Measurements from ENCODE around the gene RHOT2. TPM values are rescaled to one million over a fixed set of nuclear protein-coding genes. Genes with fewer than 3 reads are reported as not detected.

The RHOT2 gene
- total and polyA plus RNA-seq, 2 donors (not counting 3 experiments of a cell fraction or from before 2014, with no cell fraction given): 106 to 139 TPM

DNA sequence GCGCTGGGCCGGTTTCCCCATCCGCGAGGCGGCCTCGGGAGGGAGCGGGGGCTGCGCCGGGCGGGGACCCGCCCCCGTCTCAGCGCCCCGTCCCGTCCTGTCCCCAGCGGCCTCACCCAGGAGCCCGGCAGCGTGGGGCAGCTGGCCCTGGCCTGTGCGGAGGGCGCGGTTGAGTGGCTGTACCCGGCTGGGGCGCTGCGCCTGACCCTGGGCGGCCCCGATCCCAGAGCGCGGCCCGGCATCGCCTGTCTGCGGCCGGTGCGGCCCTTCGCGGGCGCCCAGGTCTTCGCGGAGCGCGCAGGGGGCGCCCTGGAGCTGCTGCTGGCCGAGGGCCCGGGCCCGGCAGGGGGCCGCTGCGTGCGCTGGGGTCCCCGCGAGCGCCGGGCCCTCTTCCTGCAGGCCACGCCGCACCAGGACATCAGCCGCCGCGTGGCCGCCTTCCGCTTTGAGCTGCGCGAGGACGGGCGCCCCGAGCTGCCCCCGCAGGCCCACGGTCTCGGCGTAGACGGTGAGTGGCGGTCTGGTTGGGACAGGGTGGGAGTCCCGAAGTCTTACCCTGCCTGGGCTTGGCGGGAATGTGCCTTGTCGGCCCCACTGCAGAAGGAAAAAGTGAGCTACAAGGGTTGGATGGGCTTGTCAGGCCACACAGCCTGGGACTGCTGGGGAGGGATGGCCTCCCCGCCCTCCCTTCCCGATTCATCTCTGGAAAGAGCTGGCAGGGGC, 47.7 kb downstream of the RHOT2 start:
- Histone ChIP-seq H3K36me3 (ENCODE audit: control insufficient read depth in 2 of 2, extremely low read depth in 1 of 2, insufficient read depth in 2 of 2, low read length in 2 of 2) (no peaks in the 10 kb centered on the region), H3K79me2 (ENCODE audit: control insufficient read depth, insufficient read depth, low read length) (no peaks in the 10 kb centered on the region), H3K9me1 (replicated peaks; ENCODE audit: control insufficient read depth, extremely low read depth, insufficient read depth, low read length) (no peaks in the 10 kb centered on the region), H3K27ac (ENCODE audit: insufficient read depth, low read depth, low read length) (no peak overlapping the region), H2AFZ (ENCODE audit: low read depth, low read length) (peak overlapping the region; percentile 60), H3K9ac (replicated peaks; ENCODE audit: extremely low read depth, insufficient read depth, low read length) (no peak overlapping the region), H3K4me1 (ENCODE audit: control insufficient read depth, extremely low read depth, insufficient read depth, low read length) (peaks cover 18% of the 10 kb centered on the region), H3K4me3 (replicated peaks in 1 of 3; ENCODE audit: insufficient read depth in 1 of 3, low read depth in 1 of 3, low read length in 3 of 3) (peak overlapping the region; percentile 42 to 58 (median 51)), H3K9me3 (replicated peaks; ENCODE audit: control insufficient read depth, insufficient read depth, low read length) (no peaks in the 10 kb centered on the region), H4K20me1 (replicated peaks; ENCODE audit: control insufficient read depth, extremely low read depth, insufficient read depth, low read length) (no peaks in the 10 kb centered on the region), H3K27me3 (ENCODE audit: control insufficient read depth in 2 of 2, insufficient read depth in 2 of 2, low read length in 2 of 2) (no peaks in the 10 kb centered on the region), H3K4me2 (ENCODE audit: insufficient read depth, low read length) (peak overlapping the region; percentile 75)
- dilution Hi-C loops (cut with MboI; ENCODE audit: extremely low pct_ligation_motif_present, low sequenced_read_pairs) (no loop called here), intact Hi-C loops (cut with micrococcal nuclease) (loop anchor here (2.0 kb wide), 1 partner anchor 13 kb away; no protein-coding TSS in a partner anchor)
- TF ChIP-seq, protein P1, sequence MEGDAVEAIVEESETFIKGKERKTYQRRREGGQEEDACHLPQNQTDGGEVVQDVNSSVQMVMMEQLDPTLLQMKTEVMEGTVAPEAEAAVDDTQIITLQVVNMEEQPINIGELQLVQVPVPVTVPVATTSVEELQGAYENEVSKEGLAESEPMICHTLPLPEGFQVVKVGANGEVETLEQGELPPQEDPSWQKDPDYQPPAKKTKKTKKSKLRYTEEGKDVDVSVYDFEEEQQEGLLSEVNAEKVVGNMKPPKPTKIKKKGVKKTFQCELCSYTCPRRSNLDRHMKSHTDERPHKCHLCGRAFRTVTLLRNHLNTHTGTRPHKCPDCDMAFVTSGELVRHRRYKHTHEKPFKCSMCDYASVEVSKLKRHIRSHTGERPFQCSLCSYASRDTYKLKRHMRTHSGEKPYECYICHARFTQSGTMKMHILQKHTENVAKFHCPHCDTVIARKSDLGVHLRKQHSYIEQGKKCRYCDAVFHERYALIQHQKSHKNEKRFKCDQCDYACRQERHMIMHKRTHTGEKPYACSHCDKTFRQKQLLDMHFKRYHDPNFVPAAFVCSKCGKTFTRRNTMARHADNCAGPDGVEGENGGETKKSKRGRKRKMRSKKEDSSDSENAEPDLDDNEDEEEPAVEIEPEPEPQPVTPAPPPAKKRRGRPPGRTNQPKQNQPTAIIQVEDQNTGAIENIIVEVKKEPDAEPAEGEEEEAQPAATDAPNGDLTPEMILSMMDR (IDR thresholded peaks at IDR 0.05; ENCODE audit: extremely low read depth in 1 of 2, insufficient read depth in 1 of 2, low read depth in 1 of 2, low read length in 2 of 2): peak; percentile 17 to 19
- no peak for TF ChIP-seq FOS (IDR thresholded peaks at IDR 0.05; ENCODE audit: borderline replicate concordance, insufficient read depth, low read length)
- ChIA-PET POLR2A (no interaction called here), CTCF (interaction anchor here (0.6 to 2.6 kb wide), 11 partner anchors 9 to 342 kb away, joined by 3 to 34 read pairs (median 5); partner anchors contain the start of genes CCDC78, CHTF18, CIAO3 and HAGHL)
- FAIRE-seq (no peak), DNase-seq (ENCODE audit: low read depth, low spot score) (no peak)
- no TSS peak for BruUV-seq (replicated peaks)

GRCh38 chr16:716200-716568, 48.3 kb downstream of the RHOT2 start:
- H3K9me1 ChIP-seq (replicated peaks; ENCODE audit: control insufficient read depth, extremely low read depth, insufficient read depth, low read length): no peaks in the 10 kb centered on the region
- DNase-seq (ENCODE audit: low read depth, low spot score) (no peak), FAIRE-seq (no peak)
- no peak overlapping the region for H3K27ac ChIP-seq (ENCODE audit: insufficient read depth, low read depth, low read length)
- CTCF ChIA-PET: interaction anchor here (0.9 to 2.6 kb wide), 9 partner anchors 10 to 341 kb away, joined by 3 to 34 read pairs (median 7); partner anchors contain the start of genes CCDC78, CHTF18, CIAO3 and HAGHL
- no peaks in the 10 kb centered on the region for H3K36me3 ChIP-seq (ENCODE audit: control insufficient read depth in 2 of 2, extremely low read depth in 1 of 2, insufficient read depth in 2 of 2, low read length in 2 of 2)
- no peaks in the 10 kb centered on the region for H4K20me1 ChIP-seq (replicated peaks; ENCODE audit: control insufficient read depth, extremely low read depth, insufficient read depth, low read length)
- BruUV-seq (replicated peaks): no TSS peak
- intact Hi-C loops (cut with micrococcal nuclease) (no loop called here), dilution Hi-C loops (cut with MboI; ENCODE audit: extremely low pct_ligation_motif_present, low sequenced_read_pairs) (no loop called here)
- no peak overlapping the region for H3K4me3 ChIP-seq (replicated peaks in 1 of 3; ENCODE audit: insufficient read depth in 1 of 3, low read depth in 1 of 3, low read length in 3 of 3)
- H3K79me2 ChIP-seq (ENCODE audit: control insufficient read depth, insufficient read depth, low read length): no peaks in the 10 kb centered on the region
- H3K9me3 ChIP-seq (replicated peaks; ENCODE audit: control insufficient read depth, insufficient read depth, low read length): no peaks in the 10 kb centered on the region
- H2AFZ ChIP-seq (ENCODE audit: low read depth, low read length): no peak overlapping the region
- H3K9ac ChIP-seq (replicated peaks; ENCODE audit: extremely low read depth, insufficient read depth, low read length): no peak overlapping the region
- peaks cover 18% of the 10 kb centered on the region for H3K4me1 ChIP-seq (ENCODE audit: control insufficient read depth, extremely low read depth, insufficient read depth, low read length)
- H3K4me2 ChIP-seq (ENCODE audit: insufficient read depth, low read length): no peak overlapping the region
- TF ChIP-seq EZH2 (IDR thresholded peaks at IDR 0.05; ENCODE audit: borderline replicate concordance, low read depth, low read length, severe bottlenecking) (no peak), FOS (IDR thresholded peaks at IDR 0.05; ENCODE audit: borderline replicate concordance, insufficient read depth, low read length) (no peak)
- POLR2A ChIA-PET: no interaction called here
- H3K27me3 ChIP-seq (ENCODE audit: control insufficient read depth in 2 of 2, insufficient read depth in 2 of 2, low read length in 2 of 2): no peaks in the 10 kb centered on the region

All from endothelial cell of umbilical vein (primary cell).